Measurements from ENCODE around the gene TCF25.
"Not testable (repeated sequence)": the region's sequence is repeated elsewhere in the genome, so short reads cannot be mapped to it uniquely, and the experiment has no call there.

TCF25 gene

DNA sequence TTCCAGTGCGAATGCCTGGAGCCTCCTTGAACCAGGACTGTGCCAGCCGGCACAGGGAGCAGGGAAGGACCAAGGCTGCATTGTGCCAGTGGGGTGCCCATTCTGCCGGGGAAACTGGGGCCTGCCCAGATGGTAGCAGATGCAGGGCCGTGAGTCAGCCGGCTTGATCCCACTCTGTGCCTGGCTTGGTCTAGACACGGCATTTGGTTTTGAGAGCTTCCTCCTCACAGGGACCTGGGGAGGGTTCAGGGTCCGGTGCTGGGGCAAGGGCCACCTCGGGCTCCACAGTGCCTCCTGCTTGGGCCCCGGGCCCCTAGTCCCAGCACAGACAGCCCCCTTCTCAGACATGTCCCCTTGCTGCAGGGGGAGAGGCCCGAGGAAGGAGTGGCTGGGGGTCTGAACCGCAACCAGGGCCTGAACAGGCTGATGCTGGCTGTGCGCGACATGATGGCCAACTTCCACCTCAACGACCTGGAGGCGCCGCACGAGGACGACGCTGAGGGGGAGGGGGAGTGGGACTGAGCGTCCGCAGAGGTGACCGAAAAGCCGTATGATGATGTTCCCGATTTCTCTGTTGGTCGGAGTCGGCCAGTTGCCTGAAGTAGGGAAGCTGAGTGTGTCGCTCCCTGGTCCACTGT is 37.4 kb downstream of the TCF25 start:
- CTCF ChIA-PET: interaction anchor here (0.7 to 5.0 kb wide), 21 partner anchors 8 to 1040 kb away, joined by 3 to 29 read pairs (median 7); partner anchors contain the start of genes DEF8, MC1R, SPATA2L and TUBB3
- no peak for DNase-seq (ENCODE audit: extremely low spot score)
- POLR2A ChIA-PET: interaction anchor here (0.6 kb wide), 1 partner anchor 32 kb away, joined by 3 read pairs; no protein-coding TSS in a partner anchor
- TF ChIP-seq, protein P1, sequence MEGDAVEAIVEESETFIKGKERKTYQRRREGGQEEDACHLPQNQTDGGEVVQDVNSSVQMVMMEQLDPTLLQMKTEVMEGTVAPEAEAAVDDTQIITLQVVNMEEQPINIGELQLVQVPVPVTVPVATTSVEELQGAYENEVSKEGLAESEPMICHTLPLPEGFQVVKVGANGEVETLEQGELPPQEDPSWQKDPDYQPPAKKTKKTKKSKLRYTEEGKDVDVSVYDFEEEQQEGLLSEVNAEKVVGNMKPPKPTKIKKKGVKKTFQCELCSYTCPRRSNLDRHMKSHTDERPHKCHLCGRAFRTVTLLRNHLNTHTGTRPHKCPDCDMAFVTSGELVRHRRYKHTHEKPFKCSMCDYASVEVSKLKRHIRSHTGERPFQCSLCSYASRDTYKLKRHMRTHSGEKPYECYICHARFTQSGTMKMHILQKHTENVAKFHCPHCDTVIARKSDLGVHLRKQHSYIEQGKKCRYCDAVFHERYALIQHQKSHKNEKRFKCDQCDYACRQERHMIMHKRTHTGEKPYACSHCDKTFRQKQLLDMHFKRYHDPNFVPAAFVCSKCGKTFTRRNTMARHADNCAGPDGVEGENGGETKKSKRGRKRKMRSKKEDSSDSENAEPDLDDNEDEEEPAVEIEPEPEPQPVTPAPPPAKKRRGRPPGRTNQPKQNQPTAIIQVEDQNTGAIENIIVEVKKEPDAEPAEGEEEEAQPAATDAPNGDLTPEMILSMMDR (IDR thresholded peaks at IDR 0.05; ENCODE audit: control extremely low read depth, extremely low read depth, low read depth, missing control alignments): no peak

DNA sequence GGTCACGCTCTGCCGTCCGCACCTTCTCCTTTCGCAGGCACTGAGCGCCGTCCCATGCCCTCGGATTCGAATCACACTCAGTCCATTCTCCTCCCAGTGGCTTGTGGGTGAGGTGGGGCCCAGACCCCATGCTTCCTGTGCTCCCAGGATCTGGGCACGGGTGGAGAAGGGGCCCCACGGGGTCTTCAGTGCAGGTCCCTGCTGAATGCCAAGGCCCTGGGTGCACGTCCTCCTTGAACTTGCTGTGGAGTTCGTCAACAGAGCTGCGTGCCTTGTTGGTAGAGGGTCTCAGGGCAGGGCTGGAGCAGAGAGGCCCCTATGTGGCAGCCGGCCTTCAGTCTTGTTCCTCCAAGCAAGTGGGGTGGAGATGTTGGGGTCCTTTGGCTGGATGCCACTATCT is 38.0 kb downstream of the TCF25 start:
- TF ChIP-seq, protein P1 (IDR thresholded peaks at IDR 0.05; ENCODE audit: control extremely low read depth, extremely low read depth, low read depth, missing control alignments): no peak
- CTCF ChIA-PET: interaction anchor here (1.0 to 5.0 kb wide), 9 partner anchors 7 to 1040 kb away, joined by 3 to 29 read pairs (median 9); partner anchors contain the start of genes MC1R and SPATA2L
- no peak for DNase-seq (ENCODE audit: extremely low spot score)
- POLR2A ChIA-PET: no interaction called here

DNA sequence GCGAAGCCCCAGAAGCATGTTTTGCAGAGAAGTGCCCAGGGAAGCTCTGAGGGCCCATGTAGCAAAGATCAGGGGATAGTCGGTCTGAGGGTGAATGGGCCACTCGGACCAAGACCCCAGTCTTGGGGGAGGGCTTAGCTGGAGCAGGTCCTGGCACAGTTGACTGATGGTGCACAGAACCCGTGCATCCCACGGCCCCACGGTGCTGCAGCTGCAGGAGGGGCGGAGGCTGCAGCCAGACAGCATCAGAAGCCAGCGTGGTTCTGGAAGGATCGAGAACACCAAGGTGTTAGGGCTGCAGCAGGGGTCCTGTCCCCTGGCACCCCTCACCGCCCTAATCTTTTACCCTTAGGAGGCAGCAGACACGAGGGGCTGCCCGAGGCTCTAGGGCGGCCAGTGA is 38.8 kb downstream of the TCF25 start:
- POLR2A ChIA-PET: no interaction called here
- CTCF ChIA-PET: interaction anchor here (0.8 to 5.0 kb wide), 5 partner anchors 14 to 212 kb away, joined by 3 to 27 read pairs (median 3); partner anchors contain the start of gene SPATA2L
- TF ChIP-seq, protein P1 (IDR thresholded peaks at IDR 0.05; ENCODE audit: control extremely low read depth, extremely low read depth, low read depth, missing control alignments): no peak
- DNase-seq (ENCODE audit: extremely low spot score): no peak

DNA sequence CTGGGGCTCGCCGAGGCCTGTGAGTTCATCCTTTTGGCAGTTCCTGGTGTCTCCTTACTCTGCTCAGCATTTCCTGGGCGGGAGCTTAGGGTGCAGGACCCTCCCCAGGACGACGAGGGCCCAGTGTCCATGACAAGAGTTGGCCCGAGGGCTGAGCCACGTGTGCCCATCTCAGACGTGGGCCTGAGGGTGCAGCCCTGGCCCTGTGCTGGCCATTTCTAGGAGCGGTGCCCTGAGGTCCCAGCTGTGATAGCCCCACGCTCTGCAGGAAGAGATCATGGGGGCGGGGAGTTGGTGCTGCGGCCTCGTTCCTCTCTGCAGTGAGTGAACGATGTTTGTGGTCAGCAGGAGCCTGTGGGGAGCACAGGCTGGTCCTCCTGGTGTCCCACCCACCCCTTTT is 39.2 kb downstream of the TCF25 start:
- ChIA-PET POLR2A (no interaction called here), CTCF (interaction anchor here (0.8 to 5.0 kb wide), 4 partner anchors 14 to 206 kb away, joined by 3 to 27 read pairs (median 3); no protein-coding TSS in a partner anchor)
- DNase-seq (ENCODE audit: extremely low spot score): no peak
- TF ChIP-seq, protein P1 (IDR thresholded peaks at IDR 0.05; ENCODE audit: control extremely low read depth, extremely low read depth, low read depth, missing control alignments): no peak

DNA sequence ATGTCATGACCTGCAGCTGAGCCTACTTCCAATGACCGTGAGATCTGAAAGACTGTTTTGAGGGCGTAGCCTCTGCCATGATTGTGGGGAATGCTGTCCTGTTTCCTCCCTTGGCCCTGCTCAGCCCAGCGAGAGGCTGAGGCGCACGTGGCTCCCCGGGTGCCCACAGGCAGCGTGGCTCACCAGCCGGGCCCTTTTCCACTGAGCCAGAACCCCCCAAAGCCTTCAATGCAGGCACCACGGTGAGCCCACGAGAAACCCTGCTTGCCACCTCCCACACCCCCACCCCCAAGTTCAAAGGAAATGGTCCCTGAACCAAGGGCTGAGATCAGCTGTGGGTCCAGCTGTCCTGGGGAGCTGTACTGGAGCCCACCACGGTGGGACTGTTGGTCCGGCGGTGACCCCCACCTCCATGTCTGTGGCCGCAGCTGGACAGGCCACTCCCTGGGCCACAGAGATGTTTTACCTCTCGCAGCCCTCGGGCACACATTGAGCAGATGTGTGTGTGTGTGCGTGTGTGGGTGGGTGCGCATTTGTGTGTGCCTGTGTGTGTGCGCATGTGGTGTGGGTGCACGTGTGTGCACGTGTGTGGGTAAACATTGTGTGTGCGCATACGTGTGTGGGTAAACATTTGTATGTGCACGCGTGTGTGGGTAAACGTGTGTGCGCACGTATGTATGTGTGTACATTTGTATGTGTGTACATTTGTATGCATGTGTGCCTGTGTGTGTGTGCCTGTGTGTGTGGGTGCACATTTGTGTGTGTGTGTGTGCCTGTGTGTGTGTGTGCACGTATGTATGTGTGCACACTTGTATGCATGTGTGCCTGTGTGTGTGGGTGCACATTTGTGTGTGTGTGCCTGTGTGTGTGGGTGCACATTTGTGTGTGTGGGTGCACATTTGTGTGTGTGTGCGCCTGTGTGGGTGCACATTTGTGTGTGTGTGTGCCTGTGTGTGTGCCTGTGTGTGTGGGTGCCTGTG is 40.3 kb downstream of the TCF25 start:
- POLR2A ChIA-PET: interaction anchor here (0.6 kb wide), 1 partner anchor 68 kb away, joined by 3 read pairs; no protein-coding TSS in a partner anchor
- no peak for DNase-seq (ENCODE audit: extremely low spot score)
- TF ChIP-seq, protein P1 (IDR thresholded peaks at IDR 0.05; ENCODE audit: control extremely low read depth, extremely low read depth, low read depth, missing control alignments): no peak
- CTCF ChIA-PET: no interaction called here

DNA sequence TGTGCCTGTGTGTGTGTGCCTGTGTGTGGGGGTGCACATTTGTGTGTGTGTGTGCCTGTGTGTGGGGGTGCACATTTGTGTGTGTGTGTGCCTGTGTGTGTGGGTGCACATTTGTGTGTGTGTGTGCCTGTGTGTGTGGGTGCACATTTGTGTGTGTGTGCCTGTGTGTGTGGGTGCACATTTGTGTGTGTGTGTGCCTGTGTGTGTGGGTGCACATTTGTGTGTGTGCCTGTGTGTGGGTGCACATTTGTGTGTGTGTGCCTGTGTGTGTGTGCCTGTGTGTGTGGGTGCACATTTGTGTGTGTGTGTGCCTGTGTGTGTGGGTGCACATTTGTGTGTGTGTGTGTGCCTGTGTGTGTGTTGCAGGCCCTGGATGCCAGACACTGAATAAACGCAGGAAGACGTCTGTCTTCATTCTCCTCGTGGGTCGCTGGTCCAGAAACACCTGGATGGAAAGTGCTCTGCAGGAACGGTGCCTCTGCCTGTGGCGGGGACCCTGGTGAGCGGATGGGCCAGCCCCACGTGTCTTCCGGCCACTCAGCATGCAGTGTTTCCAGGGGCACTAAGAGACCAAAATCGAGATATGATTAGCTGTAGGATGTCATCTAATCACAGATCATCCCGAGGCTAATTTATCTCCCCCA is 41.4 kb downstream of the TCF25 start:
- DNase-seq (ENCODE audit: extremely low spot score); CTCF ChIA-PET; POLR2A ChIA-PET: not testable (repeated sequence)

Data from GM10248 (cell line).